AG10803 (cell line): ENCODE measurements around the gene PLD3.

Experiments
- DNase-seq: peaks from one replicate; pipeline ENCODE4 v3.0.0; 2010; ENCODE audit warnings: low read depth
- H3K4me3 ChIP-seq: 2 replicates; pipeline ENCODE4 v1.5.1; 2011; ENCODE audit warnings: mild to moderate bottlenecking, low read length, control low read depth
- TF ChIP-seq, protein P1 (sequence below): conservative IDR thresholded peaks from 2 replicates; pipeline ENCODE4 v1.5.1; 2011; ENCODE audit warnings: mild to moderate bottlenecking, low read length, control low read depth, inconsistent platforms

The PLD3 gene

DNA sequence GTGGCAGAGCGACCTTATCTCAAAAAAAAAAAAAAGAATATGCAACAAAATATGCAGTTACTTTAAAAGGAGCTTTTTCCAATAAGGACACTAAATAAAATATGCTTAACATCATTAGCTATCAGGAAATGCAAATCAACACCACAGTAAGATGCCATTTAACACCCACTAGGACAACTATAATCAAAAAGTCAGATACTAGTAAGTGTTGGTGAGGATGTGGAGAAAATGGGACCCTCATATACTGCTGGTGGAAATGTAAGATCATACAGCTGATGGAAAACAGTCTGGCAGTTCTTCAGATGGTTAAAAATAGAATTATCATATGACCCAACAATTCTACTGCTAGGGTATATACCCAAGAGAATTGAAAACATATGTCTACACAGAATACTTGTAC, 38.8 kb upstream of the PLD3 start:
- TF ChIP-seq, protein P1, sequence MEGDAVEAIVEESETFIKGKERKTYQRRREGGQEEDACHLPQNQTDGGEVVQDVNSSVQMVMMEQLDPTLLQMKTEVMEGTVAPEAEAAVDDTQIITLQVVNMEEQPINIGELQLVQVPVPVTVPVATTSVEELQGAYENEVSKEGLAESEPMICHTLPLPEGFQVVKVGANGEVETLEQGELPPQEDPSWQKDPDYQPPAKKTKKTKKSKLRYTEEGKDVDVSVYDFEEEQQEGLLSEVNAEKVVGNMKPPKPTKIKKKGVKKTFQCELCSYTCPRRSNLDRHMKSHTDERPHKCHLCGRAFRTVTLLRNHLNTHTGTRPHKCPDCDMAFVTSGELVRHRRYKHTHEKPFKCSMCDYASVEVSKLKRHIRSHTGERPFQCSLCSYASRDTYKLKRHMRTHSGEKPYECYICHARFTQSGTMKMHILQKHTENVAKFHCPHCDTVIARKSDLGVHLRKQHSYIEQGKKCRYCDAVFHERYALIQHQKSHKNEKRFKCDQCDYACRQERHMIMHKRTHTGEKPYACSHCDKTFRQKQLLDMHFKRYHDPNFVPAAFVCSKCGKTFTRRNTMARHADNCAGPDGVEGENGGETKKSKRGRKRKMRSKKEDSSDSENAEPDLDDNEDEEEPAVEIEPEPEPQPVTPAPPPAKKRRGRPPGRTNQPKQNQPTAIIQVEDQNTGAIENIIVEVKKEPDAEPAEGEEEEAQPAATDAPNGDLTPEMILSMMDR = no peak
- H3K4me3 ChIP-seq = no peak overlapping the region
- DNase-seq = no peak

DNA sequence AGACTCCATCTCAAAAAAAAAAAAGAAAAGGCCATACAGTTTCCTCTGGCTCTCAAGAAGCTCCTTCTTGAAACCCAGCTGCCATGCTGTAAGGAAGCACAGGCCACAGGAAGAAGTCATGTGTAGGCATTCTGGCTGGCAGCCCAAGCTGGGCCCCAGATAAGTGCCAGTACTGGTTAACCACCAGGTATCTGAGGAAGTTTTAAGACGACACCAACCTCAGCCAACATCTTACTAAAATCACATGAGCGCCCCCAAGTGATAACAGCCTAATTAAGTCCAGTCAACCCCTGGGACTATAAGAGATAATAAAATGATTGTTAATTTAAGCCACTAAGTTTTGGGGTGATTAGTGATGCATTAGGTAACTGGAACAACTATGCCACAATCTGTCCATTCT, 36.0 kb upstream of the PLD3 start:
- DNase-seq = no peak
- no peak overlapping the region for H3K4me3 ChIP-seq
- TF ChIP-seq, protein P1 = no peak

- H3K4me3 ChIP-seq = no peak overlapping the region
- DNase-seq = no peak
- TF ChIP-seq, protein P1 = no peak
These were observed 35.1 kb upstream of the PLD3 start for GRCh38 chr19:40313229-40313983.

DNA sequence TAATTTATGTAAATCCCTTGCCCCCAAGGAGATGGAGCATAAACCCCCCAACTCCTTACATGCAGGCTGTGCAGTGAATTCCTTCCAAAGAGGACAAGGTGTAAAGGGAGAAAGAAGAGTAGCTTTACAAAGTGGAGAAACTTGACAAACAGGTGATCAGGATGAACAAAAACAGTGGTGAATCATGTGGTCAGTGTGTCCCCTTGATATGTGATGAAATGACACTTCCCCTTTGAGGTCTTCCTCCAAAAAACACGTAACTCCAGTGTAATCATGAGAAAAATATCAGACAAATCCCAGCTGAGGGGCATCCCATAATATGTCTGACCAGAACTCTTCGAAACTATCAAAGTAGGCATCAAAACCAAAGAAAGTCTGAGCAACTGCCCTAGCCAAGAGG, 33.8 kb upstream of the PLD3 start:
- DNase-seq = no peak
- TF ChIP-seq, protein P1 = no peak
- H3K4me3 ChIP-seq = no peak overlapping the region

- DNase-seq = no peak
- TF ChIP-seq, protein P1 = no peak
- no peak overlapping the region for H3K4me3 ChIP-seq
These were observed 32.6 kb upstream of the PLD3 start for GRCh38 chr19:40315812-40316470.

DNA sequence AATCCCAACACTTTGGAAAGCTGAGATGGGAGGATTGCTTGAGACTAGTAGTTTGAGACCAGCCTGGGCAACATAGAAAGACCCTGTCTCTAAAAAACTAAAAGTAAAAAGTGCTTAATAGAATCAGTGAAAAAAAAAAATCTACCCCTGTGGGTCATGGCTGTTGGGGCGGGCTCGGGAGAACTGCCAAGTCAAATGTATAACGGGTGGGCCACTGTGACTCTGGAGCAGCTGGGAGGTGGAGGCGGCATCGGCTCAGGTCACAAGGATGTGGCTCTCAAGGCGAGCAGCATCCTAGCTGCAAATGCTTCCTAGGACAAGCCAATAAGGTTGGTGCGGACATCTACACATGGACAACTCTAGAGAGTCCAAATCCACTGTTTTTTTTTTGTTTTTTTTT, 31.2 kb upstream of the PLD3 start:
- DNase-seq = no peak
- TF ChIP-seq, protein P1 = no peak
- H3K4me3 ChIP-seq = no peak overlapping the region

DNA sequence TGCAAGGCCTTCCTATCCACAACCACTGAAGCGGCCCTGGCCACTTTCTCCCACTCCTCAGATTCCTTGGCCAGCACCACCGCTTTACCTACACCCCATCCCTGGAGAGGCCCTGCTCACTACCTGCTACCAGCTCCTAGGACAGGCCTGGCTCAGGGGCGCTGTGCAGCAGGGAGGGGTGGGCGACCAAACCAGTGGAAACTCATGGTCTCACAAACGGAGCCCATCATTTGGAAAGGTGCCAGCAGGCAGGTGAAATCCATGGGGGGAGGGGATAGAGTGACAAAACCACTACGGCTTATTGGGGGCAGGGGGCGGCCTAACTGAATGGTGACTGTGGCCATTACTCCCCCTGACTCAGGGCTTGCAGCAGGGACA, 27.9 kb upstream of the PLD3 start:
- TF ChIP-seq, protein P1 = no peak
- no peak overlapping the region for H3K4me3 ChIP-seq
- no peak for DNase-seq
